Vagina (tissue), 2 donors: ENCODE data around the gene CNGB1.

Experiments used
- CTCF ChIP-seq, 3 experiments: fragments of 450-650 bp in 2 of 3; fragments of 200-600 bp in 1 of 3; sonication (generic) in 1 of 3; IDR thresholded peaks; one replicate each; pipeline ENCODE4 v1.5.1; 2017 to 2019; ENCODE audit warnings: antibody characterized with exemption in 3 of 3, mild to moderate bottlenecking in 2 of 3, moderate library complexity in 2 of 3
- POLR2AphosphoS5 ChIP-seq, 2 donors: sonication (generic); formaldehyde crosslinking; IDR thresholded peaks; one replicate each; pipeline ENCODE4 v1.9.0; 2017; ENCODE audit warnings: antibody characterized with exemption in 2 of 2, mild to moderate bottlenecking in 2 of 2, low read depth in 1 of 2; ENCODE audit not compliant: insufficient read depth in 1 of 2

- TF ChIP-seq CTCF (IDR thresholded peaks at IDR 0.05) (no peak), POLR2AphosphoS5 (IDR thresholded peaks at IDR 0.05; ENCODE audit: insufficient read depth in 1 of 2, low read depth in 1 of 2) (peak in 1 of 2 donors; percentile 50)
Measured at GRCh38 chr16:57985204-57986181, 14.6 kb upstream of the CNGB1 start.
